ENCODE data around the gene LAMB2. TPM values are rescaled to one million over a fixed set of nuclear protein-coding genes. Genes with fewer than 3 reads are reported as not detected.
A peak's percentile ranks its signal among the peaks of the same experiment; 100 is the strongest.

Gene LAMB2
- total RNA-seq, 1 experiment from 2014 or later = 98.6 TPM

DNA sequence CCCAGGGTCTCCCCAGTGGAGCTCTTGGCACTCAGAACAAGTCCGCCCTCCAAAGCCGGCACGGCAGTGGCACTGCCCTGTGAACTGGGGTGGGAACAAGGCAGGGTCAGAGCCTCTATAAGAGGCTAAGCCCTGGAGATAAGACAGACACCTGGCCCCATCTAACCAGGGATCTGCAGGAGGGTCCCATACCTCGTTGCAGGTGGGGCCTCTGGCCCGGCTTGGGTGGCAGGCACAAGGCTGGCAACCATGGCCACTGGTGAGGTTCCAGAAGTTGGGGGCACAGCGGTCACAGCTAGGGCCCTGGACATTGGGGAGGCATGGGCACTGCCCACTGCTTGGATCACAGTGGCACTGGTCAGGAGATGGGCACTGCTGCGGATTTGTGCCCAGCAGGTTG is 8.6 kb downstream of the LAMB2 start:
- in situ Hi-C loops (cut with HindIII; ENCODE audit: low pct_unique_long_range_greater_than_20kb, low sequenced_read_pairs) = no loop called here
- no peak for DNase-seq (ENCODE audit: low read depth)

DNA sequence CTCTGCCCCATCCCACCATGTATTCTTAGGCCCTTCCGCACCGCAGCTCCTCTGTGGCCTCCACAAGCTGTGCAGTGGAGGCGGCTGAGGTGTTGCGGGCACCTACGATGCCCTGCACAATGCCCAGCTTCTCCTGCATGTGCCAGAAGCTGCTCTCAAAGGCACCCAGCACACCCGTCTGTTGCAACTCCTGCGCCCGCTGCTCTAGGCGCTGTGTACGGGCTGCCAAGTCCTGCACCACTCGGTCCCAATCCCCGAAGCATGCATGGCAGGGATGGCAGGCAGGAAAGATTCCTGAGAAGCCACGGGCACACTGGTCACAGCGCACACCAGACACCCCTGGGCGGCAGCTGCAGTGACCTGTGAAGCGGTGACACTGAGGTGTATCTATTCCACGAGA is 9.2 kb downstream of the LAMB2 start:
- in situ Hi-C loops (cut with HindIII; ENCODE audit: low pct_unique_long_range_greater_than_20kb, low sequenced_read_pairs) = no loop called here
- no peak for DNase-seq (ENCODE audit: low read depth)

DNA sequence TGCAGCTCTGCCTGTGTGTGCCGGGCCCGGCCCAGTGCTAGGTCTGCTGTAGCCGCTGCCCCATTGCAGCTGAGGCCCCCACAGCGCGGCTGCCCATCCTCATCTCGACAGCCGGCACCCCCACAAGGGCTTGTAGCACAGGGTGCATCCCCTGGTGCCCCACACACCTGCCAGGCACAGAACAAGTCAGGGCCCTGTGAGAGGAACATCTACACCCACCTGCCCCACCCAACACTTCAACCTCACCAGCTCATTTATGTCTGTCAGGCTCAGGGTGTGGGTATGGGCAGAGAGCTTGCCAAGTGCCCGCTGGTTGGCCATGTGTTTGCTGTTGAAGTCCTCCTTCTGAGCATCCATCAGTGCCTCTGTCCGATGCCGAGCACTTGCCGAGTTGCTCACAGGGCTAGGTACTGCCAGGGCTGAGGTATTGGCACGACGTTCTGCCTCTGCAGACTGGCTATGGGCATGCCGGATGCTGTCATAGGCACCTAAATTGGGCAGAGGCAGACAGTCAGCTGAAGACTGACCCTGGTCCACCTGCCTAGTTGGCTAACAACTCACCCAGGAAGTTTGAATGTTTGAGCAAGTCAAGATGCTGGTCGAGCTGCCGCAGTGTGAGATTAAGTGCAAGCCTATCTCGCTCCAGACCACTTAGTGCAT is 9.8 kb downstream of the LAMB2 start:
- DNase-seq (ENCODE audit: low read depth) = no peak
- in situ Hi-C loops (cut with HindIII; ENCODE audit: low pct_unique_long_range_greater_than_20kb, low sequenced_read_pairs) = no loop called here

DNA sequence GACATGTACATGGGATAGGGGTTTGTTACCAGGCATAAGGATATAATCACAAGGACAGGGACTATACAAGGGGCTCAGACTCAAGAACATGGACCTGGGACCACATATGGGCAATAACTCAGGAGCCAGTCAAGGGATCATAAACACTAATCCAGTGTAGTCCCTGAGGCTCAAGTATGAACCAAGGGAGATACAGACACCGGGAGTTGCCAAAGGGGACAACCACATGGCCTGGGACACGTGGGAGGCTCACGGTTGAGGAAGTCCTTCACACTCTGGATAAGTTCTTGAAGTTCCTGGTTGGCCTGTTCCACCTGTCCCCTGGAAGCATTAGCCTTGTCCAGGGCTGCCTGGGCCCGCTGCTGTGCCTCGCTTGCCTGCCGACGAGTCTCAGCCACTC is 10.4 kb downstream of the LAMB2 start:
- DNase-seq (ENCODE audit: low read depth) = no peak
- in situ Hi-C loops (cut with HindIII; ENCODE audit: low pct_unique_long_range_greater_than_20kb, low sequenced_read_pairs) = no loop called here

DNA sequence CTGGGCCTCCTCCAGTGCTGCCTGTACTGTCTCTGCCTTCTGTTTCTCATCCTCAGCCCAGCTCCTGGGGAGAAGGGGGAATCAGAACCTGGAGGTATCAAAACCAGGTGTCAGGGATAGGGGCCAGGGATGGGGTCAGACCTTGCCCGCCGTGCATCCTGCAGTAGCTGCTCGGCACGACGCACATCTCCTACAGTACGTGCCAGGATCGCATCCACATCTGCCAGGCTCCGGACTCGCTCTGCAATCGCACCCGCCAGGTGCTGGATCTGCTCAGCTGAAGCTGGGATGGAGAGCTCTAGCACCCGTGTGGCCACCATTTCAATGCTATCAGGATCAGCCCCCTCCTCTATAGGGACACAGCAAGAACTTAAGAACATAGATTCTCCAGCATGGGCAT is 10.8 kb downstream of the LAMB2 start:
- in situ Hi-C loops (cut with HindIII; ENCODE audit: low pct_unique_long_range_greater_than_20kb, low sequenced_read_pairs) = no loop called here

DNA sequence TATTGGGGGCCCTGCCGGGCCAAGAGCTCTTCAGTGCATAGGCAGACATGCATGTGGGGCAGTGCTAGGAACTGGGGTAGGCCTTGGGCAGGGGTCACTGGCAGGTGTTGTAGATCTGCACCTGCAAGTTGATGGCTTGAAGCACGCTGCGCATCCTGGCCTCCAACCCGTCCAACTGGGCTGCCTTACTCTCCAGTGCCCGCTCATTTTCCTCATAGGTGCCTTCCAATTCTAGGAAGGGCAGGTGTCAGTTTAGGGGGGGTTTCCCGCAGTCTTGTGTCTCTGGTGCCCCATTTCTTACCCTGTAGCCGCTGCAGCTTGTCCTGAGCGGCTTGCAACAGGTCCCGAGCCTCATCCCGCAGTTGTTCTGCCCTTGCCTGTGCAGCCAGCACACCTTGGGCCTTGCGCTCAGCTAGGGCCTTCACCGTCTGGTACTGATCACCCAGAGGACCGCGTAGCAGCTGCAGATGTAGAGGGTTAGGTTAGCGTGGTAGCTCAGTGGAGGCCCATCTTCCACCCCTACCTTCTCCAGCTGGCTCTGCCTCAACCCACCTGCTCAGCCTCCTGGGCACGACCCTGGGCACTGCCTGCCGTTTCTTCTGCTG is 11.6 kb downstream of the LAMB2 start:
- in situ Hi-C loops (cut with HindIII; ENCODE audit: low pct_unique_long_range_greater_than_20kb, low sequenced_read_pairs) = no loop called here

More for the DNA sequence above, 10.8 kb downstream of the LAMB2 start:
- no peak for DNase-seq (ENCODE audit: low read depth)

DNA sequence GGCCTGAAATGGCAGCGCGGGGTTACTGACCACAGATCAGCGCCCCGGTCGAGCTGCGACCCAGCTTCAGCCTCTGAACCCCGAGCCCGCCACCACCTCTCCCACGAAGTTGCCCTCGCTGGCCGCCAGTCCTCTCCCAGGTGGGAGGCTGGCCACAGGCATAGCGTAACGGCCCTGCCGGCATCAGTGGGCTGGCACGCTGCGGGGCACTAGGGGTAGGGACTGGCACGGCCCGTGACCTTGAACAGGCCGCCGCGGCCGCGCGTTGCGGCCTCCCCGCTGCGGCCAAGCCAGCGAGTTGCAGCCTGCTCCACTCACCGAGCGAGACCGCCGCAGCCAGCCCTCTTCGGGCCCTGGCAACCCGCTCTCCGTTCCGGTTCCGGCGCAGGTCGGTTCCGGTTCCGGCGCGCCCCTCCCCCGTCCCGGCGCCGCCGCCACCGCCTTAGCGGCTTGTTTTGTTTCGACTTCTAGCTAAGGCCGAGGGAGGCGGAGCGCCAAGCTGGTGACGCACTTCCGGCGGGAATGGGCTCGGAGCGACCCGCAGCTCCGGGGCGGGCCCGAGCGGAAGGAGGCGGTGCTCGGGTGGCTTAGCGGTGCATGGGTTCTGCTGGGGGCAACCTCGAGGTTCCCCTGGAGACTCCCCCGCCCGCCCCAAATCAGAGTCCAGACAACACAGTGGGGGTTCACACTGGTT is 12.3 kb downstream of the LAMB2 start, which contains the start of gene USP19:
Gene USP19 (minus strand): TSS at position 386 of the 694 bp plus-strand sequence. CDS start 1,678 bp downstream, outside the sequence.
- DNase-seq (ENCODE audit: low read depth) = peak; percentile 87
- in situ Hi-C loops (cut with HindIII; ENCODE audit: low pct_unique_long_range_greater_than_20kb, low sequenced_read_pairs) = no loop called here

More for the DNA sequence above, 11.6 kb downstream of the LAMB2 start:
- DNase-seq (ENCODE audit: low read depth) = no peak

DNA sequence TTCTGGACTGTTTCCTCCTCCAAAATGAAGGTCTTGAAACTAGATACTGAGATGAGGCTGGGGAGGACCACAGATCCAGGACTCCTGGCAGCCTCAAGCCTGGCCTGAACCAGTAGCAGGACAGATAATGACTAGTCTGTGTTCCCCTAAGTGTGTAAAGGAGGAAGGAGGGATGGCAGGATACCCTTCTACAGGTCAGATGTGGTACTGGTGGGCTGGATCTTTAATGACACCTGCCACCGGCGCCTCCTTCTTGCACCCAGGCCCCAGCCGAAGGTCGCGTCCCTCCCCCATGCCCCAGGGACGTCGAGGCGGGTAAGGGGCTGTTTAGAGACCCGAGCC is 12.8 kb downstream of the LAMB2 start:
- no peak for DNase-seq (ENCODE audit: low read depth)
- in situ Hi-C loops (cut with HindIII; ENCODE audit: low pct_unique_long_range_greater_than_20kb, low sequenced_read_pairs) = no loop called here

DNA sequence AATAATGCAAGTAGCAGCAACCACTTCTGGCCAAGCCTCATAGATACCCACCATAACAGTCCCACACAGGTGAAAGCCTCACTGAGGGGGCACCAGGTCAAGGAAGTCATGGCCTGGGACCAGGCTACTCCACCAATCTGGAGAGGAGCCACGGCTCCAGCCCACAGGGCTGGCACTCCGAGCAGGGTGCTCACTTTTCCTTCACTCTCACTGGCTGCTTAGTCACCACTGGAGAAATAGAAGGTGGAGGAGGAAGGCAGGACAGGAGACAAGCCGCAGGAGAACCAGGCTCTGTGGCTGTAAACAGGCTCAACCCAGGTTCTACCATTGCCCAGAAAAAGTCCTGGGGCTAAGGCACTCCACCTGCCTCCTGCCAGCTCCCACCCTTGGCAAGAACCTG is 13.4 kb downstream of the LAMB2 start:
- in situ Hi-C loops (cut with HindIII; ENCODE audit: low pct_unique_long_range_greater_than_20kb, low sequenced_read_pairs) = no loop called here
- no peak for DNase-seq (ENCODE audit: low read depth)

DNA sequence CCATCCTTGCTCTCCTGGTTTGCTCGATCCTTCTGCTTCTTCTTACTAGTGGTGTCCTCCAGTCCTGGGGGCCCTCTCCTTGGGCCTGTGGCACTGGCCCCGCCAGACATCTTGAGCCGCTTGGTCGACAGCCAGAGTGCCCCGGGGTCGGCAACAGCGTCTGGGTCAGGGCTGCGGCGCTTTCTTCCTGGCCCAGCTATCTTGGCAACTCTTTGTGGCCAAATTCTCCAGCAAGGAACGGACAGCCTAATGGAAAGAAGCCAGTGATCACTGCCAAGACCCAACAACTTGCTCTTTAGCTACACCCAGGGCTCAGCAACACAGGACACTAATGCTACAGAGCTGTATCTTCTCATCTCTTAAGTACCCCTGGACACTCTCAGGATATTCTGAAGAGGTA is 13.8 kb downstream of the LAMB2 start:
- in situ Hi-C loops (cut with HindIII; ENCODE audit: low pct_unique_long_range_greater_than_20kb, low sequenced_read_pairs) = no loop called here

DNA sequence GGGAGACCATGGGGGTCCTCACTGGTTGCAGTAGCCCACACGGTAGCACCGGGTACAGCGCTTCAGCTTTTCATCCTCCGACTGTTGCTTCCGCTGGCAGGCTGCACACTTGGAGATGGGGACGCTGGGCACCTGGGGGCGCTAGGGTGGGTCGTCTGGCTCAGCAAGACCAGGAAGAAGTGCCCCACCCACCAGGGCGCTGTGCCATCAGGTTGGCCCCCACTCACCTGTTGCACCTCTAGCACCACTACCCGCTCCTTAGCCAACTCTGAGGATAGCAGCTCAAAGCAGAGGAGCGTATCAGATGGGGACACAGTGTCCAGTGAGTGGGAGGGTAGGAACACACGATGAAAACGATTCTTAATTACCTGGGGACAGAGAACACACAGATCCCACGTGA is 20.6 kb downstream of the LAMB2 start:
- no peak for DNase-seq (ENCODE audit: low read depth)
- in situ Hi-C loops (cut with HindIII; ENCODE audit: low pct_unique_long_range_greater_than_20kb, low sequenced_read_pairs) = no loop called here

More for the DNA sequence above, 13.8 kb downstream of the LAMB2 start:
- no peak for DNase-seq (ENCODE audit: low read depth)

DNA sequence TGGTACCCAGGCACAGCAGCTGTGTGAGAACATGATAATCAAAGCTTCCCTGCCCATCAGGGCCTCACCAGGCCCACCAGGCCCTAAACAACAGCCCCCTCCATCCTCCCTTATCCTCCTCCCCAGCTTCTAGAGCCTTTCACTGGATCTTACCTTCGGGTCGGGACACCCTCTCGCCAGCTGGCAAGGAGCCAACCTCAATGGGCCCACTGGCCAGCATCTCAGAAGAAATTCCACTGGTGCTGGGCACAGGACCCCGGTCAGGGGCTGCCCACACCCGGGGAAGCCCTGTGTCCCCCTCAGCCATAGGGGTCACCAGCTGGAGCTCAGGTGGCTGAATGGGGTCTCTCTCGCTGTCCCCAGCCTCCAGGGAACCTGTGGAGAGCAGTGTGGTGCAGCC is 21.5 kb downstream of the LAMB2 start:
- in situ Hi-C loops (cut with HindIII; ENCODE audit: low pct_unique_long_range_greater_than_20kb, low sequenced_read_pairs) = no loop called here
- no peak for DNase-seq (ENCODE audit: low read depth)

DNA sequence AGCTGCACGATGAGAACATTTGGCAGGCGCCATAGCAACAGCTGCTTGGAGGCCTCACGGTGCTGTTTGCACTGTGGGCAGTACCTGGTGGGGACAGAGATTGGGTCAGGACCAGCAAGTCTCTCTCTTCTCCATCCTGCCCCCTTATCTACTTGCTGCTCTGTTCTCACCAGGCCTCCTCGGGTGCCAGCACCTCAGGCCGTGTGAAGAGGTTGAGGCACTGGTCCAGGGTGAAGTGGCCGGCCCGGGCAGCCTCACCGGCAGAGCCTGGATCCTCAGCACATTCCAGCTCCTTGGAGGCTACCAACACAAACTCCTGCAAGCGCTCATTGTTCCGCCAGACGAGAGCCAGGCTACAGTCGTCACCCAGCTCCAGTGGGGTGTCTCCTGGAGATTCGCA is 22.1 kb downstream of the LAMB2 start:
- no peak for DNase-seq (ENCODE audit: low read depth)
- in situ Hi-C loops (cut with HindIII; ENCODE audit: low pct_unique_long_range_greater_than_20kb, low sequenced_read_pairs) = no loop called here

DNA sequence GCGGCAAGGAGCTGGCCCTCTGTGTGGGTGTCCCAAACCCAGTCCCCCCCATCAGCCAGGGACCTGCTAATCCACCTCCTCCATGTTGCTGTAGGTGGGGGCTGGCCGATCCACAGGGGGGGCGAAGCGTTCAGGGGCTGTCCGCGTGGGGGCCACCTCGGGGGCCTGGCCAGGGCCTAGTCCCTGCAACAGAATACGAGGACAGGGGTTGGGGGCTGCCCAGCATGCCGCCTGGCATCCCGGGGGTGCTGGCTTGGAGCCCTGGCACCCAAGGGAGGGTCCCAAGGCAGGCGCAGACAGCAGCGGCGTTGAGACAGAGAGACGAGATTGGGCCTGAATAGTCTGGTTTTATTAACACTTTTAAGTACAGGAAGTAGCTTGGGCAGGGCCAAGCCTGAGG is 24.5 kb downstream of the LAMB2 start:
- DNase-seq (ENCODE audit: low read depth) = no peak
- in situ Hi-C loops (cut with HindIII; ENCODE audit: low pct_unique_long_range_greater_than_20kb, low sequenced_read_pairs) = no loop called here

DNA sequence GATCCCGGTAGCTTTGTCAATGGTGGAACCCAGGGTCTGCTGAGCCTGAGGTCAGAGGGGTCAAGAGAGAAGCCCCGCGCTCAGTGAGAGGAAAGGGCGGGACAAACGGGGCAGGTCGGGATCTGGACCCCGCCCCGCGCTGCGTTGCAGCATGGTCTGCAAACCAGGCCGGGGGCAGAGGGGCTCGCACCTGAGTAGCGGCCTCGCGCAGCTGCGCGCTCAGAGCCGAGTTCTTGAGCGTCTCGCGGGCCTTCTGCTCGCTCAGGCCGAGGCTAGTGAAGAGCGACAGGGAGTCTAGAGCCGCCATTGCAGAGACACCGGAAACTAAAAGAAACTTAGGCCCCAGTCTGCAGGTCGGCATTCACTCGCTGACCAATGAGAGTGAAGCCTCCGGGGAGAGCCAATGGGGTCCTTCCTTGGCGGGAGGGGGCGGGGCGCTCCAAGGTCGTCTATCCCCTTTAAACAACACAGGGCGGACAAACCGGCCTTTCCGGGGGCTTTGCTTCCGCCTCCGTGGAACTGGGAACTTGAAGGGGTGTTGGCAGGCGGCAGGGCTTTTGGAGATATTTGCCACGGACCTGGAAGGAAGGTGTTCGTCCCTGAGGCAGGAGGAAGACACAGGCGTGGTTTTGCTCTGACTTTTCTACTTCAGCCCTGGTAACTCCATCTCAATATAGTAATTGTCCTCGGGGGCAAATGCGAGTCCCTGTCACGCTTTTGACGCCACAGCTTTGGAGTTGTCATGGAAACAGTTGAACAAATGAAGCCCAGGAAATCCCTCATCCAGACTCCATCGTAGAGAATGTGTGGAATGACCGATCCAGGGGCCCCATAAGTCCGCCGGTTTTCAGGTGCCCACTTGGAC is 28.2 kb downstream of the LAMB2 start, which contains the start of gene QARS1:
Gene QARS1 (minus strand): TSS at position 331 of the 865 bp plus-strand sequence. CDS start 24 bp downstream, at position 307.
- peak; percentile 87 for DNase-seq (ENCODE audit: low read depth)

DNA sequence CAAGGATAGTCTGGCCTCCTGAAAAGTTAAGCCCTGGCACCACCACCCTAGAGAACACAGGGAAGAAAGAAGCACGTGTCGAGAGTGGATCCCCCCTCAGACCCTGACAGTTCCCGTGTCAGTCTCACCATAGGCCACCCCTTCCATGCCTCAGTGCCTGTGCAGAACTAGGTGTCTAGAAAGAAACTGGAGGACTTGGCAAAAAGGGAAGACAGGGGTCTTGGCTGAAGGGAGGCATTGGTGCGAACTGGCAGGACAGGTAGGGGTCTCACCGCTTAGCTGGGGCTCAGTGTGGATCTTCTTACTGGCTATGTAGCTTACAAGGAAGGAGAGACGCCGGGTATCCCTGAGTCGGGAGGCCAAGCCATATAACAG is 28.8 kb downstream of the LAMB2 start:
- DNase-seq (ENCODE audit: low read depth) = peak; percentile 12
- in situ Hi-C loops (cut with HindIII; ENCODE audit: low pct_unique_long_range_greater_than_20kb, low sequenced_read_pairs) = no loop called here

More for the DNA sequence above, 28.2 kb downstream of the LAMB2 start, which contains the start of gene QARS1:
- in situ Hi-C loops (cut with HindIII; ENCODE audit: low pct_unique_long_range_greater_than_20kb, low sequenced_read_pairs) = no loop called here

DNA sequence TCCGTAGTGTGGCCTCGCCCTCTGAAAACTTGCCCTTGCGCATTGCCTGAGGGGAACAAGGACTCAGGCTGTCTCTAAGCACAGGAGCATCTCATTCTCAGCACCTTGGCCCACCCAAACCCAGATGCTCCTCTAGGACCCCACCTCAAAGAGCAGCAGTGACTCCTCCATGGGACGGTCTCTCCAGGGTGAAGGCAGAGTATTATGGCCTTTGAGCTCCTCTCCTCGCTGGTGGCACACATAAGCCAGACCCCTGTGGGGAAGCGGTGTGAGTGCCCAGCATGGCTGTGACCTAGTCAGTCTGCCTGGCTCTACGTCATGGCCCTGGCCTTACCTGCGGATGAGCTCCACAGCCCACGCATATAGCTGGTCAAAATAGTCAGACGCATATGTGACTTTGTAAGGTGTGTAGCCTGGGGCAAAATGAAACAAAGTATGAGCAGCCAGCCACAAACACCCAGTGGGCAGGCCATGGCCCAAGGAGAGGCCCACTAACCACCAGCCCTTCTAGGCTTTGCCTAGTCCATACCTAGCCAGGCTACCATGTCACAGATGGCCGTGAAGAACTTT is 32.7 kb downstream of the LAMB2 start:
- in situ Hi-C loops (cut with HindIII; ENCODE audit: low pct_unique_long_range_greater_than_20kb, low sequenced_read_pairs) = no loop called here
- no peak for DNase-seq (ENCODE audit: low read depth)

DNA sequence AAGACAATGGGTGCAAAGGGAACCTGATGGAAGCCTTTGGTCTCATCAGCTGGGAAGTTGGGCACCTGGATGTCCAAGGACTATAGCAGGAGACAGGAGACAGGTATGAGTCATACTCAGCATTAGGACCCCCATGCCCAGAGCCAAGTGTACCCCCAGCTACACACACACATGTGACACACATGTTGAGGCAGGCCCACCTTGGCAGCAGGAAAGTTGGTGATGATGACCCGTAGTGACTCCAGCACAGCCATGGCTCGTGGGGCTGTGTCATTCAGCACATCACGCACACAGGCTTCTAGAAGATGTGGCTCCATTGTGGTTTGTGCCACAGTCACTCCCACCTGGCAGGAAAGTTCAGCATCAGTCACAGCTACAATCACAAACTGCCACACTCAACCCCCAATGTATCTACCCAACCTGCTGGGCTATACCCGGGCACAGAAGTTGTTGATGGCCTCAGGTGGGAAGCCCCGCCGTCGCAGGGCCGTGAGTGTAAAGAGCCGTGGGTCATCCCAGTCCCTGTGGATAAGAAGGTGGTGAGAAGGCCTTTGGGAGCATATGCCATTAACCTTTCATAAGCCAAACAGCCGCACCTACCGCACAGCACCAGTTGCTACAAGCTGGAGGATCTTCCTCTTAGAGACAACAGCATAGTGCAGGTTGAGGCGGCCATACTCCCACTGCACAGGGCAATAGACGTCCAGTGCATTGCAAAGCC is 33.8 kb downstream of the LAMB2 start:
- no peak for DNase-seq (ENCODE audit: low read depth)
- in situ Hi-C loops (cut with HindIII; ENCODE audit: low pct_unique_long_range_greater_than_20kb, low sequenced_read_pairs) = no loop called here
